ENCODE measurements around the gene KLK3. TPM values are rescaled to one million over a fixed set of nuclear protein-coding genes. Genes with fewer than 3 reads are reported as not detected.

KLK3 gene
- not detected for total RNA-seq

GRCh38 chr19:50854636-50855410 lies at the start of gene KLK3:
TSS of gene KLK3 (plus strand) at chr19:50854915. CDS start at chr19:50854956, 41 bp downstream.

DNA sequence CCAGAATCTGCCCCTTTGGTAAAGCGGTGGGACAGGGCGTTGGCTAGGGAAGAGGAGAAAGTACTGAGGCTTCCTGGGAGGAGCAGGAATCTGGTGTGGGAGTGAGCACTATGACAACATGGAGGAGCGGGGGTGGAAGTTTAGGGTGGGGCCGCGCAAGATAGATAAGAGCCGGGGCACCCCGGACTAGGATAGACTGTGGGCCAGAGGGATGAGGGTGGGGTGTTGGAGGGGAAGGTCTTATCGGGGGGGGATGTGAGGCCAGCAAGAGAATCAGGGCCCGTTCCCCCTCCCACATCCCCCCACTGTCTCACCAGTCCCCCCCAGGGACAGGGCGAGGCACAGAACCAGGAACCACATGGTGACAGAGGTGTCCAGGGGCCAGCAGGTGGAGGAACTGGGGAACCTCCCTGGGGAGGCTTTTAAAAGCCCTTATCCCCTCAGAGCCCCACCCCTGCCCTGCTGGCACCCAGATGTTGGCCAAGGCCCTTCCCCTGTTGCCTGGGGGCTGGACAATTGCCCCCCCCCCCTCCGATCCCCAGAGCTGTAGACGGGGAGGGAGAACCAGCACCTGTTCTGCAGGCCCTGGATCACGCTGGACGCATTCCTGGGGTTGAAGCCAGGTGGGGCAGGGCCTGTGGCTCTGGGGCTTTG lies 31.2 kb upstream of the KLK3 start, which contains the start of gene KLK1:
Gene KLK1 (minus strand): TSS at position 399 of the 654 bp plus-strand sequence. CDS start 39 bp downstream, at position 360.

GRCh38 chr19:50833117-50833801 lies 21.5 kb upstream of the KLK3 start, which contains the start of gene KLK15:
TSS of gene KLK15 (minus strand) at chr19:50833574. CDS start at chr19:50831492, 2,082 bp downstream.

DNA sequence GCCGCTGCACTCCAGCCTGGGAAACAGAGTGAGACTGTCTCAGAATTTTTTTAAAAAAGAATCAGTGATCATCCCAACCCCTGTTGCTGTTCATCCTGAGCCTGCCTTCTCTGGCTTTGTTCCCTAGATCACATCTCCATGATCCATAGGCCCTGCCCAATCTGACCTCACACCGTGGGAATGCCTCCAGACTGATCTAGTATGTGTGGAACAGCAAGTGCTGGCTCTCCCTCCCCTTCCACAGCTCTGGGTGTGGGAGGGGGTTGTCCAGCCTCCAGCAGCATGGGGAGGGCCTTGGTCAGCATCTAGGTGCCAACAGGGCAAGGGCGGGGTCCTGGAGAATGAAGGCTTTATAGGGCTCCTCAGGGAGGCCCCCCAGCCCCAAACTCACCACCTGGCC lies 18.3 kb downstream of the KLK3 start, which contains the start of gene KLK2:
Gene KLK2 (plus strand): TSS at position 384 of the 400 bp plus-strand sequence. CDS start 35 bp downstream, outside the sequence.

Other genes starting within 250 kb of the KLK3 start
- gene SYT3, start 215.0 kb upstream of the KLK3 start, total RNA-seq: 36.0 TPM
- gene C19orf81, start 205.5 kb upstream of the KLK3 start, total RNA-seq: not detected
- 23.3 TPM for gene SHANK1, start 135.1 kb upstream of the KLK3 start, total RNA-seq
- 2.5 TPM for gene CLEC11A, start 131.6 kb upstream of the KLK3 start, total RNA-seq
- gene GPR32, start 84.5 kb upstream of the KLK3 start, total RNA-seq: not detected
- gene ACP4, start 64.5 kb upstream of the KLK3 start, total RNA-seq: not detected
- gene KLK1, start 31.1 kb upstream of the KLK3 start, total RNA-seq: not detected
- gene KLK15, start 21.3 kb upstream of the KLK3 start, total RNA-seq: not detected
- gene KLK2, start 18.5 kb downstream of the KLK3 start, total RNA-seq: not detected
- not detected for gene KLK4, start 56.5 kb downstream of the KLK3 start, total RNA-seq
- 0.69 TPM for gene KLK5, start 98.1 kb downstream of the KLK3 start, total RNA-seq
- gene KLK6, start 114.7 kb downstream of the KLK3 start, total RNA-seq: not detected
- gene KLK7, start 129.0 kb downstream of the KLK3 start, total RNA-seq: not detected
- not detected for gene KLK8, start 146.7 kb downstream of the KLK3 start, total RNA-seq
- 3.2 TPM for gene KLK10, start 164.8 kb downstream of the KLK3 start, total RNA-seq
- not detected for gene KLK11, start 171.7 kb downstream of the KLK3 start, total RNA-seq
- gene KLK12, start 180.1 kb downstream of the KLK3 start, total RNA-seq: not detected
- 0.23 TPM for gene KLK13, start 210.2 kb downstream of the KLK3 start, total RNA-seq
- not detected for gene KLK14, start 228.0 kb downstream of the KLK3 start, total RNA-seq